ENCODE results near the gene SPACA7.

The SPACA7 gene

DNA sequence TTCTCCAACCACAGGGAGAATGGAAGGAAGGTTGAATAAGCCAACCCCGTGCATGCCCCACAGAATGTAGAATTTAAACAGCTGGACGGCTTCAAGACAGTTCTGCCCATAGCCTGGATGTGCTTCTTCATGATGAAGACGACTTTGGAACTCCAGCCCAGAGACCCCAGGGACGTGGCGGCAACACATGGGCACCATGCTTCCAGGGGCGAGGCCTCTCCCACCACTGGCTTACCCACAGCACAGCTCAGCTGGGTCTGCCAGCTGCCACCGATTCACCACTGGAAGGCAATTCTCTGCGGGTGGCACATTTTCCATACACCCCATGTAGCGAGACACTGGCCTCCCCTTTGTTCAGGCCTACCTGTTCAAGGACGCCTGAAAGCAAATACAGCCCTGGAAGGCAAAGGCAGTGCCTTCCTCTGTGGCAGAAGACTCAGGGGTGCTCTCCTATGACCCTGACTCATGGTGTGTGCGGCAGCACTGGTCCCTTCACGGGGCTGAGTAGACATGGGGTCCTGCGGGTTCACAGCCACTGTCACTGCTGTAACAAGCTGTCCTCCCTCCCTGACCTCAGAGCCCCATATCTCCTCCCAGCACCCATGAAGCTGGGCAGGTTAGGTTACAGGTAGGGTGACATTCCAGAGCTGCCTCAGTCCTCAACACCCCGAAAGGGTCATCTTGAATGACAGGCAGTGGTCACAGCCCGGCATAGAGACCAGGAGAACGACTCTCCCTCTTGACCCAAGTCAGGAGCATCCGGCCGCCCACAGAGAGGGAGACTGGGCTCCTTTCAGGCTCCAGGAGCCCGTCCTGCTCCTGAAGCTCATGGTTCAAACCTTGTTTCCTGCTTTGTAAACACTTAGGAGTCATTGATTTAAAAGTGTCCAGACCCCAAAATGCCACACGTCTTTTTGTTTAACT, 72.7 kb downstream of the SPACA7 start:
- no peak for DNase-seq

DNA sequence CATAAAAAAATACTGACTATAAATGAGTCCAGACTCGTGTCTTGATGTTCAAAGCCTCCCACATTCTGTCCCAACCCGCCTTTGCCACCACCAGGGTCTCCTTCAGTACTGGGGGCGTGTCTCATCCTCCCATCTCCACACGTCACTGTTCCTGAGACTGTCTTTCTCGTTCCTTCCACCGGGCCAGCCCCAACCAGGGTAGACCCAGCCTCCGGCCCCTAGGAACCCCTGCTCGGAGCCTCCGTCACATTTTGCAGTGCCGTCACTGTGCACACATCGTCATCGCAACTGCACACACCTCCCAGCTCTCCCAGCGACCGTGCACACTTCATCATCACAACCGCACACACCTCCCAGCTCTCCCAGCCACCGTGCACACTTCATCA, 73.4 kb downstream of the SPACA7 start:
- no peak for DNase-seq

DNA sequence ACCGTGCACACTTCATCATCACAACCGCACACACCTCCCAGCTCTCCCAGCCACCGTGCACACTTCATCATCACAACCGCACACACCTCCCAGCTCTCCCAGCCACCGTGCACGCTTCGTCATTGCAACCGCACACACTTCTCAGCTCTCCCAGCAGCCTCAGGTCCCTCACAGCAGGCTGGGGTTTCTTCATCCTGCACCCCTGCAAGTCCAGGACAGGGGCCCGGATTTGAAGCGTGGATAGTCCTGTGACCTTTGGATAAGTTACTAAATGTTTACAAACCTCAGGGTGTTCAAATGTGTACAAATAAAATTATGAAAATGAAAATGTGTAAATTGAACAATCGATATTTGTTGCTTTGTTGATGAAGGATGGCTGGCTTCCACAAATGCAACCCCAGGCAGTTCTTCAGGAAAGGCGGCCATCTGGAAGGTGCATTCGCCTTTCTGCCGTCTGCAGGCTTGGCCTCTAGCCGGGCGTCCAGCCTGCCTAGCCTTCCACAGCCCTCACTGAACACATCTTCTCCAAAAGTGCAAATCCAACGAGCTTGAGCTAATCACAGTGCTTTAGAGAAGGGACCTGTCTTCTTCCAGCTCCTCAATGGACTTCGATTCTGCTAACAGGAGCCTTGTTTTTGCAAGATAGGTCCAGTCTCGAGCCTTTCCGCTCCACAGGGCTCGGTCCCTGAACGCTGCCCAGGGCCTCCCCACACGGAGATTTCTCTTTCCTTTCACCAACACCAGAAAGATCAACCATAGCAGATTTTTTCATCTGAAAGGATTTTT, 74.2 kb downstream of the SPACA7 start:
- DNase-seq: no peak

DNA sequence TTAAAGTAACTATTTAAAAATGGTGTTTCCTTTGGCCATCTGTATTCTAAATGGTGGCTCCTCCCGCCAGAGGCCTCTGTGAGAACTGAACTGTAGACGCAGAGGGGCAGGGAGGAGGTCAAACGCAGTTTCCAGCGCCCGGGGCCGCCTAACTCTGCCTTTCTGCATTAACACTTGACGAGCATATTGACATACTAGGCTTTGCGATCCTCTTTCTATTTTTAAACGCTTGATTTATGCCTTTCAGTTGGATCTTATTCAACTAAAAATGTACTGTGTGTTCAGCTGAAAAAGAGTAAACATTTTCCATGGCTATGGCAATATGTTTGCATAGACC, 74.7 kb downstream of the SPACA7 start:
- no peak for DNase-seq

DNA sequence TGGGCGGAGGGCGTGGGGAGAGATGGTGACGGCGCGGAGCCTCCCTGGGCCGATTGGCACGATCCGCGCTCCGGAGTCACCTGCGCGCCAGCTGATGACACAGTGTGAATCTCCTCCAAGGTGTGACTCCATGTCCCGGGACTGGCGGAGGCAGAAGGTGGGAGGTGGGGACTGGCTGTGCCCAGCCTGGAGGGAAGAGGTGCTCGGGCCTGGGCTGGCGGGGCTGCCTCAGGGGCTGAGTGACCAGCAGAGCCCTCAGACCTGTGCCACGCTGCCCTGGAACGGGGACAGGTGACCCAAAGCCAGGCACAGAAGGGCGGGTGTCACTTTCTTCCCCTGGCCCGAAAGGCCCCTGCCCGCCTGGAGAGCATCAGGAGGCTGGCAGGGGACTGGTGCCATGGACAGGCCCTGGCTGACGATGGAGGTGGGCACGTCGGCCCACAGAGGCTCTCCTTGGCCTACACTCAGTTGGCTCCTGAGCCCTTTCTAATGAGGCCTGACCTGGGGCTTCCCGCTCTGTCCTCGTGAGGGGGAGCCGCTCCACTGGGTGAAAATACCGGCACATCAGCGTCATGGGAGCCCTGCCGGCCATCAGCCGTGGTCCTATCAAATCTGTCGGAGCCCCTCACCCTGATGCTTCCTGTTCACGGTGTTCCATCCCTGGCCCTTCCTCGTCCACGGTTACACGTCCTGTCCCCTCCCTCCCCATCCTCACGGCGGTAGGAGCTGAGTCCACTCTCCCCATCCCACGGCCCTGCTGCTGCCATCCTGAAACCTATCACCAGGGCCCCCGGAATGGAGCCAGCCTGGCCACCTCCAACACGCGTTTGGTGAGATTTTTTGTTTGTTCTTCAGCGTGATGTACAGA, 75.6 kb downstream of the SPACA7 start:
- DNase-seq: no peak

DNA sequence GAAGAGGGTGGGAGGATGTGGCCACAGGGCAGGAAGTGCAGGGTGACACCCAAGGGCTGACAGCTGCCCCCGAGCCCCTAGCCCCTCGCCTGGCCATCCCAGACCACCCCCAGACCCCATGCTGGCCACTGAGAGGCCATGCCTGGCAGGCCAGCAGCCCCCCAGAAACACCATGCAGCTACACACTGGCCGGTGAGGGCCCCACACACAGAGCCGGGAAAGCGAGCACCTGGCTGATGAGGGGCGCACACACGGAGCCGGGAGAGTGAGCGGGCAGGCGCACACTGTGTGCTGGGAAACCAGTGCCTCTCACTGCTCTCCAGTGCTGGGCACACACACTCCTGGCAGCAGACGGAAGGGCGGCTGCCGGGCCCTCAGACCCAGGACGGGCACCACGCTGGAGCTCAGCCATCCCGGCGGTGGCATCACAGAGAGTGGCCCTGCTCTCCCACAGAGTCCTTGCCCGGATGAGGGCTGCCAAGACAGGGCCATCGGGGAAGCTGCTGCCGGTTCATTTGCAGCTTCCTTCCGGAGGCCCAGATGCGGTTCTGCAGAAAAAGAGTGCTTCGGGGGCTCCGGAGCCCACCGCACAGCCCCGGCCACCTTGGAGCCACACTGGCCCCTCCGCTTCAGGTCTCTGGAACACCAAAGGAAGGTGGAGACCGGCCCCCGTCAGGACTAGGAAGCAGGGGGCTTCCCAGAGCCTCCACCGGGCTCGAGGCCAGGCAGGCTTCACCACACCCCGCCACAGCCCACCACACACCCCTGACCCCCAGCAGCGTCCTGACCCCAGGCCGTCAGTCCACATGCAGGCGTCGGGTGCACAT, 76.4 kb downstream of the SPACA7 start:
- DNase-seq: no peak

DNA sequence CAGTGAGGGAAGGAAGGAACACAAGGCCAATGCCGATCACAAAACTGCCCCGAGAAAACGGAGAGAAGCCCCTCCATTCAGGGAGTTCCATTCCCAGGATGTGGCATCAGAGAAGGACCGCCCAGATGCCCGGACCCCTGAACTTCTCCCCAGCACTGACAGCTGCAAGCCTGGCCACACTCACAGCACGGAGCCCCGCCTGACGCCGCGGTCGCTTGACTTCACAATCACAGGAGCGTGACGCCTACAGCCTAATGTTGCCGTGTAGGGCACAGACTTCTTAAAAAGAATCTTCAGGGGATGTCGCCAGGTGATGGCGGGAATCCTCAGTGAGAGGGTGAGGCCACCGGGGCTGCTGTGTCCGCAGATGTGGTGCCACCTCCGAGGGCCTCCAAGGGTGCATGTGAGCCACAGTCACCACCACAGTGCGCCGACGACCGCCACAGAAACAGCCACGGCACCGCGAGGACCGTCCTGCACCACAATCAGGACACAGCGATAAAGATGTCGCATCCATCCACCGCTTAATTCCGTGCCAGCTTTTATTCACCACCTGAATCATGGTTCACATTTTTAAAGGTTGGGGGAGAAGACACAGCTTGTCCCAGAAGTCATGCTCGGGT, 77.2 kb downstream of the SPACA7 start:
- DNase-seq: no peak

DNA sequence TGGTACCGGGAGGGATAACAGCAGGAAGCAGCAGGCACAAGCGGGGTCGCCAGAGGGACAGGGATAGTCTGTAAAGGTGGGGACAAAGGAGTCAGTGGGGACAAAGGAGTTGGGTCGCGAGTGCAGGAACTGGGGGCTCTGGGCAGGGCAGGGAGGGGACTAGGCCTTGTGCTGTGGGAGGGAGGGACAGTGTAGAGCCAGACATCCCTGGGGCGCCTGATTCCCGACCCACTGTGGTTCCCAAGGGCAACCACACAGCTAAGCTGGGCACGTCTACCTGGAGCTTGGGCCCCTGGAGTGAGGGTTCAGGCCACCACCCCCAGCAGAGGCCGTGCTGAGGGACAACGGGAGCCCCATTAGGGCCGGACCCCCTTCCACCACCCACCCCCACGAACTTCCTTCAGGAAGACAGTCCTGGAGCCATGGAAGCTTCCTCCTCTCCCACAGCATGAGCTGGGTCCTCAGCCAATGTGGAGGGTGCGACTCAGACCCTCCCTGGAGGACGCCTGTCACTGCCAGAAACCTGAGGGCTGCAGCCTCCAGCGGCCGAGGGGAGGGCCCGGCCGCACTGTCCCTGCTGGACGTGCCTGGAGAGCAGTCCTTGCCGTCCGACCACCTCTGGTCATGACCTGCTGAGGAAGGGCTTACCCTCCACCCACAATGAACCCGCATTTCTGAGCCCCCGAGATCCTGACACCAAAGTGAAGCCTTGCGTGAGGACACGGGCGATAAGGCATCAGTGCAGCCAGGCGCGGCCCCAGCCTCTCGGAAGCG, 77.9 kb downstream of the SPACA7 start:
- DNase-seq: no peak

DNA sequence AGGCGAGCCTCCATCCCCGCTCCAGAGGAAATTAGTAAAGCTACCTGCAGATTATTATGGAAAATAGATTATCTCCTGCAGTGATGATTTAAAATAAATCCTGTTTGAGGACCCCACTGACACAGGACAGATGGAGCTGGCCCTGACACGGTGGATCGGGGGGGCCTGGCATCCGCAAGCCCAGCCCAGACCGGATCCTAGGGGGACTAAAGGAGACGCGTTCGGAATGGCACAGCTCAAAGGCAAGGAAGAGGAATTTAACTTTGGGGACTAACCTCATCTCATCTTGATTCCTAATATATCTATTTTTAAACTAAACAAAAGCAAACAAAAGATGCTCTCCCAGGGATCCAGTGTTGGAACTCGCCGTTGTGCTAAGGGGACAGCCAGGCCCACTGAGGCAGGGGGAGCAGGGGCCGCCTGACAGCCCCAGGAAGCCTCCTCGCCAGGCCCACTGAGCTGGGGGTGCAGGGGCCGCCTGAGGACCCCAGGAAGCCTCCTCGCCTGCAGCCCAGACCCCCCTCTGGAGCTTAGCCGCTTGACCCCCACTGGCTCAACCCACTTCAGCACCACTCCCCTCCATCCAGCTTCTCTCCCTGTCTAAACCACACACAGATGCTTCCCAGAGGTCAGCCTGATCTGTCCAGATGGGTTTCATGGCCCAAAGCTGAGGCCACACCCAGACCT, 78.6 kb downstream of the SPACA7 start:
- DNase-seq: no peak

DNA sequence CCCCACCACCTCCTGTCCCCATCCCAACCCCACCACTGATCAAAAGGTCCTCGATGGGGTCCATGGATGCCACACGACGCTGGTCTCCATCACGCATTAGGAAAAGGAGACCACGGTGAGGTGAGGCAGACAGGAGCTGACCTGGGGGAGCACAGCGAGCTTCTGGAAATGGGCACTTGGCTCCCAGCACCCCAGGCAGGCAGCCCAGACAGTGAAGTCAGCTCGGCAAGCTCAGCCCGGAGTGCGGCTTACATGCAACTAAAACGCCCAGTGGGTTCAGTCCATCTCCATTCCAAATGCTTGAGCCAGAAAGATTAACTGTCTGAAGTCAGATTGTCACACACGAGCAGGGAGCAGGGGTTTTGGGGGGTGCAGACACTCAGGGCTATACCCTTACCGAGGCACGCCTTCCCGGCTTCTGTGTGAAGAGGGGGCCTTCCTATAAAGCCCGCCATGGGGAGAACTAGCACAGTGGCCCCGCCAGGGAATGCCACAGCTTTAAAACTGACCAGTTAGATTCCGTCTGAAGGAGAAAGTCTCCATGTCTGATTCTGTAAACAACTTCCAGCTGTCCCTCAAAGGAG, 79.4 kb downstream of the SPACA7 start:
- DNase-seq: no peak

DNA sequence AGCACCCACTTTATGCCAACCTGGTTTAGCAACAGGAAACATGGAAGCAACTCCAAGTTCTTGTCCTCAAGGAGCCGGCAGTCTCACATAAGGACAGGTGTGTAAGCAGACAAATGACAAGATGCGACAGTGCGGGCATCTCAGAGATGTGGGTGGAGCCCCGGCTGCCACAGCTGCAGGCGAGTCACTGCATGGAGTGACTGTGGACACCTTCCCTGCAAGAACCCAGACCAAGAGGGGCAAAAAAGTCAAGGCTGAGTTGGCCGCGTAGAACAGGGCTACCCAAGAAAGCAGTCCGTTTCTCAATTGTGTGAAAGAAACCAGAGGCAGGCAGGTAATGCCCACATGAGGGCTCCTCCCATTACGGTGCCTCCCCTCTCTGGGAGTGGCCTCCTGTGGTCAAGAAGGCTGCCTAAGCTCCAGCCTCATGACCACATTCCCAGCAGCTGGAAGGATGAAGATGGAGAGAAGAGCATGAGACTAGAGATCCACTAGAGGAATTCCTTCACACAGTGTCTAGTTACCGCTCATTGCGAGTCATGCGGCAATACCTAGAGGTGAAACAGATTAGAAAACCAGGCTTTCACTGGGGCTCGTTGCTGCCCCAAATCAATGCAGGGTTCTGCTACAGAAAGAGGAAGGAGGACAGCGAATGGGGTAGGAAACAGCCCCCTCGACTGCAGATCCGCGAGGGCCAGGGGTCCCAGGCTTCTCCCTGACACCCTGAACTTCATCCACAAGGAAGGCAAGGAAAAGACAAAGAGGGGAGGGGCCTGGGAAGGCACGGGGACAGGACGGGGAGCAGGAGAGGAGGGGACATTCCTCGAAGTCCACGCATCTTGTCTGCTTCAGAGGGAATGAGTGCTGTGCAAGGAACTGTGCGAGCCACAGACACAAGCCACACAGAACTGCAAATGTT, 80.2 kb downstream of the SPACA7 start:
- no peak for DNase-seq

DNA sequence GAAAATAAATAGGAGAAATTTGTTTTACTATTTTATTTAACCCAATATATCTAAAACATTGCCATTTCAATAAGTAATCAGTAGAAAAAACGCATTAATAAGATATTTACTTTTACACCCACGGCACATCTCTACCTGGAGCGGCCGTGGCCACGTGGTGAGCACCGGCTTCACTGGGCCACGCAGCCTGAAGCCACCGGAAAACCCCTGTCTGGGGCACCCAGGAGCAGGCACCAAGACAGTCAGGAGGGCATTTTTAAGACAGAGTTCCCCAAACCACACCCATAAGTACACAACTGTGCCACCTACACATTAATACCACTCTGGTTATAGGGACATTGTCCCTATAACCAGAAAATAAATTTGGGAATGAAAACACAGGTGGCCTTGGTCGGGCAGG, 80.9 kb downstream of the SPACA7 start:
- no peak for DNase-seq

DNA sequence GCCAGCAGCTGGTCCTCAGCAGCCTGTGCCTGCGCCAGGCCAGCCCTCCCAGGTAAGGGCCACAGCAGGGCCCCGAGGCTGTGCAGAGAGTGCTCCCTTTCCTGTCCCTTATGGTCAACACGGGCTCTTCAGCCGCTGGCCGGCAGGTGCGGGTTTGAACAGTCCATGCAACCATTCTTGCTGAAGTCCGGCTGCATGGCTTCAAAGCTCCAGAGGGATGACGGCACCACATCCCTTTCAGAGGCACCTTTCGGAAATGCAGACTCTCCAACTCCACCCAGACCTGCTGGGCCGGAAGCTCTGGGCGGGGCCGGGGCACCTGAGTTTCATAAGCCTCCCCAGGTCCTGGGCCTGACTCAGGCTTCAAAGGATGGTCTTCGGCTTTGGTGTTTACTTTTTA, 81.3 kb downstream of the SPACA7 start:
- no peak for DNase-seq

DNA sequence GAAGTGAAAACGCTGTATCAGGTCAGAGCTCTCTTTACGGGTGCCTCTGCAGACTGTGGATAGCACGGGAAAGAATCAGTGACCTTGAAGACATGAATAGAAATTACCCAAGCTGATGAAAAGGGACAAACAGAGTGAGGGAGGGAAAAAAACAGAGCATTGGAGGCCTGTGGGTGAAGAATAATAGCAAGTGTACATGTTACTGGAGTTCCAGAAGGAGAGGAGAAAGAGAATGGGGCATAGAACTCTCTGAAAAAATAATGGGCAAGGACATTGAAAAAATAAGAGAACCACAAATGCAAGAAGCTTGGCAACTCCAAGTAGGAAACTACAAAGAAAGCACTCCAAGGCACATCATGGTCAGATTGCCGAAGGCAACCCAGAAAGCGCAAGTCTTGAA, 86.3 kb downstream of the SPACA7 start:
- no peak for DNase-seq

DNA sequence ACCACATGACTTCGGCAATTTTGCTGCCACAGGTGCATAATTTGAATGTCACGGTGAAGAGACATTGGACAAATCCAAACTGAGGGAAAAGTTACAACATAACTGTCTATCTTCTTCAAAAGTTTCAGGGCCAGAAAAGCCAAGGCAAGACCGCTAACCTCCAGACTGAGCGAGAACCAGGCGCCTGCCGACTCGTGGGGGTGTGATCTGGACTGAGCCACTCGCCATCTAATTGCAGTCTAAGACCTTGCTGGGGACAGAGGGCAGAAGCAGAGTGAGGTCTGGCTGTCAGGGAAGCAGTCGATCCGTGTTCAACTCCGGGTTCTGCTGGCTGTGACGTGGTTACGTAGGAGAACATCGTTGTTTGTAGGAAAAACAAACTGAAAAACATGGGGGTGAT, 88.6 kb downstream of the SPACA7 start:
- DNase-seq: no peak

DNA sequence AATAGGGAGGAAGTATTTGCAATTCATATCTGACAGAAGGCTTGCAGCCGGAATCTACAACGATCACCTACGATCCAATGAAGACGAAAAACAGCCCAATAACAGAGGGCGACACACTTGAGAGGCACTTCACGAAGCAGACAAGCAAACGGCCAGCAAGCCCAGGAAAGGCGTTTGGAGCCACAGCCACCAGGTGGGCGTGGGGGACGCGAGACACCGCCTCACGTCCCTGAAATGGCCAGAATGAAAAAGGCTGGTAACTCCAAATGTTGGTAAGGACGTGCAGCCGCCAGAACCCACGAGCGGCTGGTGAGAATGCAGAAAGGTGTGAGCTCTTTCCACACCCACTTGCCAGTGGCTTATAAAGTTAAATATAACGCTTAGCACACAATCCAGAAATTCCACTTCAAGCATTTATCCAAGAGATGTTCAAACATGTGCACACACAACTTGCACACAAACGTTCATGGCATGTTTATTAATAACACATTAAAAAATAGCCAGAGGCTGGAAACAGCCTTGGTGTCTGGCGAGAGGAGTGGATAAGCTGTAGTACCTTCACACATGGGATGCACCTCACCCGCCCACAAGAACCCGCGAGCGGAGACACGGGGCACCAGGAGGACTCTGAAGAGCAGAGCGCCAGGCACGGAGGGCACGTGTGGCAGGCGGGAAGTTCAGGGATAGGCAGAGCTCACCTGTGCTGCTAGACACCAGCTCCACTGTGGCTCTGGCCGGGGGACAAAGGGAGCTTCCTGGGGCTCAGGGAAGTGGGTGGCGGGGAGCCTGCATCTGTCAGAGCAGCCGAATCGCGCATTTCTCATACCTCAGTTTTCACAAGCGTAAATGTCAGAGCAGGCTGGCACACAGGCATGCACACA, 89.3 kb downstream of the SPACA7 start:
- no peak for DNase-seq

Measured in fibroblast of skin of scalp (primary cell).